Measurements from ENCODE around the gene ST8SIA3.

DNA sequence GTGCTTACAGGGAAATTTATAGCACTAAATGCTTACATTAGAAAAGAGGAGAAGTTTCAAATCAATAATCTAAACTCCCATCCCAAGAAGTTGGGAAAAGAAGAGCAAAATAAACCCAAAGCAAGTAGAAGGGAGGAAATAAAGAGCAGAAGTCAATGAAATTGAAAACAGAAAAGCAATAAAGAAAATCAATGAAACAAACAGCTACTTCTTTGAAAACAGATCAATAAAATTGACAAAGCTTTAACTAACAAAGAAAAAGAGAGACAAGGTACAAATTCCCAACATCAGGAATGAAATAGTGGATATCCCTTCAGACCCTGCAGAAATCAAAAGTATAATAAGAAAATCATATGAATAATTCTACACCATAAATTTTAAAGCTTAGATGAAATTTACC lies 57.3 kb downstream of the ST8SIA3 start:
- TF ChIP-seq REST (IDR thresholded peaks at IDR 0.05; ENCODE audit: insufficient replicate concordance, low read depth): no peak
- no peak for TF ChIP-seq CTCF (IDR thresholded peaks at IDR 0.05; ENCODE audit: insufficient read depth, low read length)
- TF ChIP-seq POLR2AphosphoS5 (IDR thresholded peaks at IDR 0.05; ENCODE audit: low read depth): no peak
- TF ChIP-seq GABPA (IDR thresholded peaks at IDR 0.05; ENCODE audit: low read depth): no peak
